Astrocyte (in vitro differentiated cells and primary cell): ENCODE data around the gene TMEM14A. TPM values are rescaled to one million over a fixed set of nuclear protein-coding genes. Genes with fewer than 3 reads are reported as not detected.

Source experiments
- DNase-seq: peaks from one replicate; pipeline ENCODE4 v3.0.0-alpha.2; 2010; ENCODE audit warnings: low read depth
- FAIRE-seq: peaks from 2 replicates; lab custom pipeline; 2011; peaks lifted over from hg19 to GRCh38; lab: Jason Lieb, UNC
- H2AFZ ChIP-seq: 2 replicates; pipeline ENCODE4 v1.6.0; 2012; ENCODE audit warnings: low read depth, low read length, inconsistent platforms
- H3K27ac ChIP-seq: 2 replicates; pipeline ENCODE4 v1.5.1; 2011; ENCODE audit warnings: low read depth, low read length, inconsistent platforms
- H3K27me3 ChIP-seq: 2 replicates; pipeline ENCODE4 v1.6.0; 2011; ENCODE audit warnings: low read length, inconsistent platforms; ENCODE audit not compliant: insufficient read depth
- H3K36me3 ChIP-seq: 2 replicates; pipeline ENCODE4 v1.5.1; 2011; ENCODE audit warnings: low read length, inconsistent platforms; ENCODE audit not compliant: insufficient read depth
- H3K4me1 ChIP-seq: 2 replicates; pipeline ENCODE4 v1.5.1; 2011; ENCODE audit warnings: low read length, inconsistent platforms; ENCODE audit not compliant: insufficient read depth
- H3K4me2 ChIP-seq: 2 replicates; pipeline ENCODE4 v1.6.0; 2012; ENCODE audit warnings: low read length, inconsistent platforms
- H3K4me3 ChIP-seq: 2 replicates; pipeline ENCODE4 v1.5.1; 2011; ENCODE audit warnings: low read depth, mild to moderate bottlenecking, low read length, inconsistent platforms; ENCODE audit not compliant: insufficient read depth
- H3K79me2 ChIP-seq: 2 replicates; pipeline ENCODE4 v1.6.0; 2012; ENCODE audit warnings: mild to moderate bottlenecking, low read length, inconsistent platforms; ENCODE audit not compliant: insufficient read depth
- H3K9ac ChIP-seq: 2 replicates; pipeline ENCODE4 v1.6.0; 2012; ENCODE audit warnings: mild to moderate bottlenecking, low read length, inconsistent platforms
- H3K9me3 ChIP-seq: 2 replicates; pipeline ENCODE4 v1.5.1; 2012; ENCODE audit warnings: low read depth, mild to moderate bottlenecking, low read length, inconsistent platforms; ENCODE audit not compliant: insufficient read depth
- H4K20me1 ChIP-seq: 2 replicates; pipeline ENCODE4 v1.6.0; 2012; ENCODE audit warnings: low read length, inconsistent platforms; ENCODE audit not compliant: insufficient read depth
- H3K27ac Mint-ChIP-seq: one replicate; pipeline ENCODE4 v1.8.0; 2021; ENCODE audit warnings: mild to moderate bottlenecking, mixed read lengths; ENCODE audit not compliant: unreplicated experiment
- H3K27me3 Mint-ChIP-seq: one replicate; pipeline ENCODE4 v1.8.0; 2021; ENCODE audit warnings: low read depth, mixed read lengths; ENCODE audit not compliant: unreplicated experiment
- H3K36me3 Mint-ChIP-seq: one replicate; pipeline ENCODE4 v1.8.0; 2021; ENCODE audit warnings: low read depth, mixed read lengths; ENCODE audit not compliant: unreplicated experiment
- H3K4me1 Mint-ChIP-seq: one replicate; pipeline ENCODE4 v1.8.0; 2021; ENCODE audit warnings: low read depth, mixed read lengths; ENCODE audit not compliant: unreplicated experiment
- H3K4me3 Mint-ChIP-seq: one replicate; pipeline ENCODE4 v1.8.0; 2021; ENCODE audit warnings: mild to moderate bottlenecking, moderate library complexity, mixed read lengths; ENCODE audit not compliant: unreplicated experiment
- H3K9me3 Mint-ChIP-seq: one replicate; pipeline ENCODE4 v1.8.0; 2021; ENCODE audit warnings: mild to moderate bottlenecking, mixed read lengths; ENCODE audit not compliant: unreplicated experiment
- CTCF ChIP-seq: IDR thresholded peaks from 2 replicates; pipeline ENCODE4 v1.5.1; 2011; ENCODE audit warnings: low read depth, mild to moderate bottlenecking, inconsistent platforms, low read length, moderate library complexity; ENCODE audit not compliant: insufficient read depth
- EZH2 ChIP-seq: IDR thresholded peaks from 2 replicates; pipeline ENCODE4 v1.6.1; 2012; ENCODE audit warnings: mild to moderate bottlenecking, low read length, inconsistent platforms; ENCODE audit not compliant: insufficient read depth
- total RNA-seq: library from RNA; stranded (reverse); gene quantifications from 2 replicates; pipeline ENCODE4 v1.2.1, GENCODE V29; 2021

The TMEM14A gene
- total RNA-seq, 1 donor from 2014 or later, result 29.7 TPM

GRCh38 chr6:52640170-52640569, 30.7 kb upstream of the TMEM14A start:
- no peak overlapping the region for H3K9ac ChIP-seq
- Mint-ChIP-seq H3K36me3 (no peaks in the 10 kb centered on the region), H3K4me1 (peaks cover 31% of the 10 kb centered on the region), H3K27ac (peak overlapping the region; percentile 31), H3K9me3 (peaks cover 3% of the 10 kb centered on the region), H3K4me3 (no peak overlapping the region), H3K27me3 (no peaks in the 10 kb centered on the region)
- no peak for TF ChIP-seq CTCF
- TF ChIP-seq EZH2, result no peak
- peaks cover 5% of the 10 kb centered on the region for H3K4me1 ChIP-seq
- H3K4me2 ChIP-seq, result peak overlapping the region; percentile 43
- no peaks in the 10 kb centered on the region for H3K79me2 ChIP-seq
- no peaks in the 10 kb centered on the region for H3K27me3 ChIP-seq
- H3K27ac ChIP-seq, result no peak overlapping the region
- peak overlapping the region; percentile 46 for H2AFZ ChIP-seq
- FAIRE-seq, result no peak
- no peaks in the 10 kb centered on the region for H4K20me1 ChIP-seq
- H3K9me3 ChIP-seq, result no peaks in the 10 kb centered on the region
- H3K36me3 ChIP-seq, result no peaks in the 10 kb centered on the region
- peak; percentile 54 for DNase-seq
- no peak overlapping the region for H3K4me3 ChIP-seq

- no peaks in the 10 kb centered on the region for H3K36me3 ChIP-seq
- no peaks in the 10 kb centered on the region for H3K36me3 Mint-ChIP-seq
- H3K27me3 ChIP-seq, result no peaks in the 10 kb centered on the region
- peaks cover 28% of the 10 kb centered on the region for H3K4me1 Mint-ChIP-seq
- DNase-seq (no peak), FAIRE-seq (no peak)
- H3K79me2 ChIP-seq, result no peaks in the 10 kb centered on the region
- no peak overlapping the region for H3K27ac Mint-ChIP-seq
- H3K4me3 Mint-ChIP-seq, result no peak overlapping the region
- no peaks in the 10 kb centered on the region for H3K27me3 Mint-ChIP-seq
- no peak overlapping the region for H3K4me2 ChIP-seq
- H3K9me3 Mint-ChIP-seq, result peaks cover 3% of the 10 kb centered on the region
- H3K9me3 ChIP-seq, result no peaks in the 10 kb centered on the region
- no peak overlapping the region for H2AFZ ChIP-seq
- no peak overlapping the region for H3K27ac ChIP-seq
- no peak overlapping the region for H3K4me3 ChIP-seq
- no peak overlapping the region for H3K9ac ChIP-seq
- TF ChIP-seq EZH2, result no peak
- TF ChIP-seq CTCF, result no peak
- no peaks in the 10 kb centered on the region for H4K20me1 ChIP-seq
- peaks cover 2% of the 10 kb centered on the region for H3K4me1 ChIP-seq
Measured at GRCh38 chr6:52640916-52641315, 30.0 kb upstream of the TMEM14A start.

- no peaks in the 10 kb centered on the region for H3K9me3 ChIP-seq
- H3K79me2 ChIP-seq, result no peaks in the 10 kb centered on the region
- no peaks in the 10 kb centered on the region for H3K36me3 Mint-ChIP-seq
- H2AFZ ChIP-seq, result no peak overlapping the region
- H3K4me2 ChIP-seq, result no peak overlapping the region
- peaks cover 28% of the 10 kb centered on the region for H3K4me1 Mint-ChIP-seq
- H3K4me1 ChIP-seq, result peaks cover 2% of the 10 kb centered on the region
- no peaks in the 10 kb centered on the region for H3K27me3 ChIP-seq
- DNase-seq (no peak), FAIRE-seq (no peak)
- H3K4me3 ChIP-seq, result no peak overlapping the region
- TF ChIP-seq EZH2, result no peak
- TF ChIP-seq CTCF, result no peak
- no peaks in the 10 kb centered on the region for H3K27me3 Mint-ChIP-seq
- H3K9me3 Mint-ChIP-seq, result peaks cover 3% of the 10 kb centered on the region
- no peaks in the 10 kb centered on the region for H4K20me1 ChIP-seq
- no peaks in the 10 kb centered on the region for H3K36me3 ChIP-seq
- no peak overlapping the region for H3K4me3 Mint-ChIP-seq
- H3K9ac ChIP-seq, result no peak overlapping the region
- no peak overlapping the region for H3K27ac Mint-ChIP-seq
- no peak overlapping the region for H3K27ac ChIP-seq
Measured at GRCh38 chr6:52641388-52641787, 29.5 kb upstream of the TMEM14A start.
